ENCODE measurements around the gene RGL3. TPM values are rescaled to one million over a fixed set of nuclear protein-coding genes. Genes with fewer than 3 reads are reported as not detected.

Gene RGL3
- total RNA-seq, 1 experiment from 2014 or later = 65.9 TPM

DNA sequence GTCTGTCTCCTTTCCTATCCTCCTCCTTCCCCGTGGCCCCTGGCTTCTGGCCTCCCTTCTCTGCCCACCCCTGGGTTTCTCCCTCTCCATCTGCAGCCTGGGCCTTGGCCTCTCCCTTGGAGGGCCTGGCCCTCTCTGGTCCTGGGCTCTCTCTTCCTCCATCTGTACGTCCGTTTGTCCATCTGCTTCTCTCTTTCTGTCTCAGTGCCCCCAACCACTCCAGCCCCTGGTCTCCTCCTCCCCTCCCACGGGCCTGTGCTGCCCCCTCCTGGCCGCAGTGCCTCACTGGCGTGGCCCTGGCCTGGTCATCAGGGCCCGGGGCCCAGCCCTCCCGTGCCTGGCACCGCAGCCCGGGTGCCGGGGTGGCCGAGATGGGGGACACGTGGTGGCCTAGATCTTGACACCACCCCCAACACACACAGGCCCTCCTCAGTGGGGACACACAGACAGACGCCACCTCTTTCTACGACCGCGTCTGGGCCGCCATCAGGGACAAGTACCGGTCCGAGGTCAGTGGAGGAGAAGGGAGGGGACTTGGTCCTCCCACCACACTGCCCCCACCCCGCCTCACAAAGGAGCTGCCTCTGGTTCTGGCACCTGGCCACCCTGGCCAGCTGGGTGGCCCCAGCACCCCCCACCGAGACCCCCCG, 27.7 kb upstream of the RGL3 start:
- H3K4me3 Mint-ChIP-seq = no peak overlapping the region
- WGBS (ENCODE audit: extremely low coverage, insufficient read length, low lambda C conversion rate) = no CpG with 5 or more reads among the region's 23 CpGs
- Histone ChIP-seq H4K8ac (replicated peaks; ENCODE audit: insufficient read length, low read depth, low read length) (no peak overlapping the region), H2BK20ac (ENCODE audit: low read depth, low read length, poor library complexity, severe bottlenecking) (no peak overlapping the region), H3K56ac (ENCODE audit: insufficient read length, low read depth, low read length) (no peak overlapping the region), H3K9ac (ENCODE audit: extremely low read depth, insufficient read length, low read length) (no peak overlapping the region), H3K14ac (ENCODE audit: insufficient read depth, low read length) (no peak overlapping the region), H3K27ac (ENCODE audit: insufficient read length, low read depth, low read length) (no peak overlapping the region), H4K91ac (ENCODE audit: insufficient read length, low read depth, low read length) (no peak overlapping the region), H2BK5ac (ENCODE audit: insufficient read length, low read length) (no peak overlapping the region), H4K5ac (ENCODE audit: insufficient read length, low read depth, low read length) (no peak overlapping the region), H3K18ac (ENCODE audit: insufficient read length, low read depth, low read length) (no peak overlapping the region), H3T11ph (ENCODE audit: low read length) (no peak overlapping the region), H3K4ac (ENCODE audit: low read depth, low read length) (no peak overlapping the region), H2BK120ac (ENCODE audit: low read depth, low read length, poor library complexity, severe bottlenecking) (no peak overlapping the region), H3K27me3 (ENCODE audit: insufficient read depth, low read length) (no peaks in the 10 kb centered on the region), H2BK15ac (ENCODE audit: low read depth, low read length) (no peak overlapping the region), H3K4me1 (ENCODE audit: insufficient read depth, low read length) (no peaks in the 10 kb centered on the region), H4K20me1 (ENCODE audit: control insufficient read depth, insufficient read depth, insufficient read length) (no peaks in the 10 kb centered on the region), H3K79me1 (ENCODE audit: insufficient read depth, low read depth, low read length, poor library complexity, severe bottlenecking) (no peaks in the 10 kb centered on the region), H3K79me2 (ENCODE audit: insufficient read depth, low read length) (no peaks in the 10 kb centered on the region), H3K23ac (ENCODE audit: insufficient read length, low read depth, low read length) (no peak overlapping the region), H3K23me2 (ENCODE audit: insufficient read length, low read depth, low read length, poor library complexity, severe bottlenecking) (no peaks in the 10 kb centered on the region), H2BK12ac (ENCODE audit: insufficient read length, low read depth, low read length) (no peak overlapping the region), H3K9me3 (ENCODE audit: control insufficient read depth, low read depth, low read length) (no peaks in the 10 kb centered on the region), H2AK5ac (ENCODE audit: insufficient read length, low read length) (no peak overlapping the region), H3K4me2 (ENCODE audit: insufficient read depth, insufficient read length, low read length) (no peak overlapping the region), H2AFZ (ENCODE audit: low read length) (no peak overlapping the region)
- TF ChIP-seq, protein P1, sequence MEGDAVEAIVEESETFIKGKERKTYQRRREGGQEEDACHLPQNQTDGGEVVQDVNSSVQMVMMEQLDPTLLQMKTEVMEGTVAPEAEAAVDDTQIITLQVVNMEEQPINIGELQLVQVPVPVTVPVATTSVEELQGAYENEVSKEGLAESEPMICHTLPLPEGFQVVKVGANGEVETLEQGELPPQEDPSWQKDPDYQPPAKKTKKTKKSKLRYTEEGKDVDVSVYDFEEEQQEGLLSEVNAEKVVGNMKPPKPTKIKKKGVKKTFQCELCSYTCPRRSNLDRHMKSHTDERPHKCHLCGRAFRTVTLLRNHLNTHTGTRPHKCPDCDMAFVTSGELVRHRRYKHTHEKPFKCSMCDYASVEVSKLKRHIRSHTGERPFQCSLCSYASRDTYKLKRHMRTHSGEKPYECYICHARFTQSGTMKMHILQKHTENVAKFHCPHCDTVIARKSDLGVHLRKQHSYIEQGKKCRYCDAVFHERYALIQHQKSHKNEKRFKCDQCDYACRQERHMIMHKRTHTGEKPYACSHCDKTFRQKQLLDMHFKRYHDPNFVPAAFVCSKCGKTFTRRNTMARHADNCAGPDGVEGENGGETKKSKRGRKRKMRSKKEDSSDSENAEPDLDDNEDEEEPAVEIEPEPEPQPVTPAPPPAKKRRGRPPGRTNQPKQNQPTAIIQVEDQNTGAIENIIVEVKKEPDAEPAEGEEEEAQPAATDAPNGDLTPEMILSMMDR (conservative IDR thresholded peaks at IDR 0.05) = peak; percentile 89
- H3K27me3 Mint-ChIP-seq (ENCODE audit: low read depth) = no peaks in the 10 kb centered on the region
- H3K4me1 Mint-ChIP-seq = peaks cover under 1 to 10% of the 10 kb centered on the region in 2 experiments; a peak in 3 of 4 replicates
- peaks cover 15 to 62% (median 60%) of the 10 kb centered on the region in 3 experiments; a peak in 6 of 7 replicates for H3K36me3 Mint-ChIP-seq (ENCODE audit: insufficient read depth in 1 of 3, low read depth in 3 of 3)
- DNase-seq = peak; percentile 68
- peak overlapping the region in 2 of 3 experiments; percentile 24 to 38; a peak in 3 of 7 replicates for H3K27ac Mint-ChIP-seq
- no peaks in the 10 kb centered on the region for H3K9me3 Mint-ChIP-seq

Data from H9 (cell line).